Effector CD4-positive, alpha-beta T cell (primary cell): ENCODE results near the gene EVPL.

Experiments
- DNase-seq: peaks from one replicate; pipeline ENCODE4 v3.0.0-alpha.2; 2020

Gene EVPL

DNA sequence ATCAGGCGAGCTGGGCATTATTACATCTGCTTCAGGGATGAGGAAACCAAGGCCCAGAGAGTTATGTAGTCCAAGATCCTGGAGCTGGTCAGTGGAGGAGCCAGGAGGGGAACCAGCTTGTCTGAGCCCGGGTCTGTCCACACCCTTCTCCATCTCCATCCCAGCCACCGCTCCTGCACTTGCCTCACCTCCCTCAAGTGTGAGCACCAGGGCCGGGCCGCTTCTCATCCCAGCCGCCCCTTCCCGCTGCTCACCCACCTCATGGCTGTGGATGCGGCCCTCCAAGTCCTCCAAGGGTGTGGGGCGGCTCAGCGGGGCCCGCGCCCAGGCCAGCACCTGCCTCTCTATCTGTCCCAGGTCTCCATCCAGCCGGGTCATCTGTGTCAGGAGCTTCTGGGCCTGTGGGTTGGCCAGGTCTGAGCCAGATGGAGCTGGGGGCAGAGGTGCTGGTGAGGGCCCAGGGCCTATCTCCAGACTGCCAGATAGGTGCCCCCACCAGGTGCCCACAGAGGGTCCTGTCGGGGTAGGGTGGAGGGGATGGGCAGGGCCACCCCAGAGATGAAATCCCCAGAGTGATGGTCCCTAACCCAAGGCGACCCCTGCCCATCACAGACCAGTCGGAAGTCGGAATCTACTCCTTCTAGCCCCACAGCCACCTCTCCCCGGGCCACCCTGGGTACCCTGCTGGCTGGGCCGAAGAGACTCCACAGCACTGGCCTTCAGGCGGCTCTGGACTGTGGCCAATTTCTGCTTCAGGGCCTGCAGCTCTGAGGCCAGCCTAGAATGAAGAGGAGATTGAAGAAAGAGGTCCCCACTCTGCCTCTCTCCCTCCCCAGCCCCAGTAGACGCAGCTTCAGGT lies 9.4 kb downstream of the EVPL start:
- no peak for DNase-seq

DNA sequence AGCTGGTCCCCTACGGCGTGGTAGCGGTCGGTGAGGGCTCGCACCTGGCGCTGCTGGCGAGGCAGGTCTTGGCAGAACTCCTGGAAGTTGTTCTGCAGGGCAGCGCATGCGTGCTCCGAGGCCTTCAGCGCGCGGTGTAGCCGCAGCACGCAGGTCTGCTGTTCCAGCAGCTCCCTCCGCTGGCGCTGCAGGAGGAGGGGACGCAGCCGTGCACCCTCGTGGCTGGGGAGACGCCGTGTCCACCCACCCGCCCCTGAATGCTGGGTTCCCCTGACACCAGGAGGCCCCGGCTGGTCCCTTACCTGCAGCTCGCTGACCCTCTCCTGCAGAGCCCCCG lies 12.2 kb downstream of the EVPL start:
- DNase-seq: no peak

DNA sequence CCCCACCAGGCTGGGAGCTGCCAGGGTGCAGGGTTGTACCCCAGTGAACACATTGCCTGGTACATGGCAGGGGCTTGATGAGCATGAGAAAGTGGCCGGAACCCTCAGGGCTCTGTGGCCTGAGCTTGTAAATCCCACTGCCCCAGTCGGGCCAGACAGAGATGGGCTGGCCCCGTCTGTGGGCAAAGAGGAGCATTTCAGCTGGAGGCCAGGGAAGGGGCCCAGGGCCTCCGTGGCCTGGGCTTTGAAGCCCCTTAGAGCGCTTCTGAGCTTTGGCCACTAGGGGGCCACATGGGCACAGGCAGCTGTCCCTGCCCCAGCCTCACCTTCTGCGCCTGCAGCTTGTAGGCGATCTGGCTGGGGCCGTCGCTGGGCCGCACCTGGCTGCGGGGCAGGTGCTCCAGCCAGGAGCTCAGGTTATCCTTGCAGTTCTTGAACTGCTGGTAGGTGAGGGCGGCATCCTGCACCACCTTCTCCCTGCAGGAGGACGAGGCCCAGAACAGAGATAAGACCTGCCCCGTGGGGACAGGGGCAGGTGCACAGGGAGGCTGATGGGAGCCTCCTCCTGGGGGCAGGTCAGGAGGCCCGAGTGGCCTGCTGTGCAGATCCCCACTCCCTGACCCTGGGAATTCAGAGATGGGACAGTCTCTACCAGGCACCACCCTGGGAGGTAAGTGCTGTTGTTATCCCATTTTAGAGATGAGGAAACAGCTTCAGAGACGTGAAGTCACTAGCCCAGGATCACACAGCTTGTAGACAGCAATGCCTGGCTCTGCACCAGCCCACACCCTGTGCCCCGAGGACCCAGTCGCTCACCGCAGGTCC lies 12.8 kb downstream of the EVPL start:
- DNase-seq: peak; percentile 73

DNA sequence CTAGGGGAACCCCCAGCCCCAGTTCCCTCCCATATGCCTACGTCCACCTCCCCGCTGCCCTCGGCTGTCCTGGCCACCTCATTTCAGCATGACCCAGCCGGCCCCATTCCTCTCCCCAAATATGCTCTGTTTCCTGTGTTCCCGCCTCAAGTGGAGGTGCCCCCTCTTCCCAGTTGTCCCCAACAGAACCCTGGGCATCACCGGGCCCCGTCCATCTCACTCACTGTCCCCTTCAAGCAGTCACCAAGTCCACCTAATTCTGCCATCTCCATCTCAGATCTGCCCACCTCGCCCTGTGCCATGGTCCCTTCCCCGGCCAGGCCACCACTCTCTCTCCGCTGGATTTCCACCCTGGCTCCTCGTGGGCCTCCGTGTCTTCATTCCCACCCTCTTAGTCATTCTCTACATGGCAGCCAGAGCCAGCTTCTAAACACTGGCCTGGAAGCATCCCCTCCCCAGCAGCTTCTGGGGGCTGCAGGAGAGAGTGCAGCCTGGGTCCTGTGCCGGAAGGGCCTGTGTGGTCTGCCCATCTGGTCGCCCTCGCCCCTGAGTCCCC lies 13.7 kb downstream of the EVPL start:
- no peak for DNase-seq

DNA sequence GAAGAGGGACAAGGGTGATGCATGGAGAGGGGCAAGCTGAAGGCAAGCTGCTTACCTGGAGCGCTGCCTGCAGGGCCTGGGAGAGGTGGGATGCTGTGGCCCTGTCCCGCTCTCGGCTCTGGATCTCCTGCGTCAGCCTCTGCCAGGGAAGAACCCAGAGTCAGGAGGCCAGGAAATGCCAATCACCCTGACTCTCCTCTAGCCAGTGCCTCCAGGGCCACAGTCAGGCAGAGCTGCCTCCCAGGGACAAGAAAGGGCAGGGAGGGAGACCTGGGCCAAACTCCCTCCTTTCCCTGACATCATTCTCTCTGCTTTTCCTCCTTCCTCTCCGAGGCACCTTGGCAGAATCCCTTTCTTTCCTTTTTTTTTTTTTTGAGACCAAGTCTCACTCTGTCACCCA lies 15.2 kb downstream of the EVPL start:
- no peak for DNase-seq

DNA sequence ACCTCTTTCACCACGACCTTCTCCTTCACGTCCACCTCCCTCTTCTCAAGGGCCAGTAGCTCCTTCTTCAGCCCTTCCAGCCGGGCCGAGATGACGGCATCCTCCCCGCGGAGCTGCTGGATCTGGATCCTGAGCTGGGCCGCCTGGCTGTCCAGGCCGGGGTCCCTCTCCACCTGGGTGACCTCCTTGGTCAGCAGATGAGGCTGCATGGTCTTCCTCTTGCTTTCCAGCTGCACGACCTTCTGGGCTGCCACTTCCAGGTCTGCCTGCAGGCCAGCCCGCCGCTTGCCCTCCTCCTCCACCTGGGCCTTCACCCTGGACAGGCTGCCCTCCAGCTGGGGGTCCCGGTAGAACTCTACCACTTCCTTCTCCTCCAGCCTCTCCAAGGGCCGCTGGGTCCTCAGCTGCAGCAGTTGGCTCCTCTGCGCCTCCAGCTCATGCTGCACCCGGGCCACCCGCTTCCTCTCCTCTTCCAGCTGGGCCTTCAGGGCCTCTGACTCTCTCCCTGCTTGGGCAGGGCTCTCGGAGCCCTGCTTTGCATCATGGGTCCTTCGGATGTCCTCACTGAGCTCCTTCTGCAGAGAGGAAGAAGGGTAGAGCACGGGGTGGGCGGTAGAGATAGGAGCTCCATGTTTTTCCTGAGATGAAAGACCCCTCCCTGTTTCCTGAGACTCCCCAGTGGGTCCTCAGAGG lies 17.0 kb downstream of the EVPL start:
- no peak for DNase-seq

DNA sequence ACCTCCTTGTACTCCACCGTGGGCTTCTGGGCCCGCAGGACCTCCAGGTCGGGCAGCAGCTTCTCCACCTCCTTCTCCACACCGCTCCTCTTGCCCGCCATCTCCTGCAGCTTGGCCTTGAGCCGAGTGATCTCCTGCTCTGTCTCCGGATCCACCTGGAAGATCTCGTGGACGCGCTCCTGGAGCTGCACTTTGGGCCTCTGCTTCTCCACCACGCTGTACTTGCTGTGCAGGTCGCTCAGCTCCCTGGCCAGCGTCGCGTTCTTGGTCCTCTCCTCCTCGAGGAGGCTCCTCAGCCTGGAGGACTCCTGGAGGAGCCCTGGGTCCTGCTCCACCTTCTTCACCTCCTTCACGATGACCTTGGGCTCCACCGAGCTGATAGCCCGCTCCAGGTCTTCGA lies 17.7 kb downstream of the EVPL start:
- DNase-seq: no peak

DNA sequence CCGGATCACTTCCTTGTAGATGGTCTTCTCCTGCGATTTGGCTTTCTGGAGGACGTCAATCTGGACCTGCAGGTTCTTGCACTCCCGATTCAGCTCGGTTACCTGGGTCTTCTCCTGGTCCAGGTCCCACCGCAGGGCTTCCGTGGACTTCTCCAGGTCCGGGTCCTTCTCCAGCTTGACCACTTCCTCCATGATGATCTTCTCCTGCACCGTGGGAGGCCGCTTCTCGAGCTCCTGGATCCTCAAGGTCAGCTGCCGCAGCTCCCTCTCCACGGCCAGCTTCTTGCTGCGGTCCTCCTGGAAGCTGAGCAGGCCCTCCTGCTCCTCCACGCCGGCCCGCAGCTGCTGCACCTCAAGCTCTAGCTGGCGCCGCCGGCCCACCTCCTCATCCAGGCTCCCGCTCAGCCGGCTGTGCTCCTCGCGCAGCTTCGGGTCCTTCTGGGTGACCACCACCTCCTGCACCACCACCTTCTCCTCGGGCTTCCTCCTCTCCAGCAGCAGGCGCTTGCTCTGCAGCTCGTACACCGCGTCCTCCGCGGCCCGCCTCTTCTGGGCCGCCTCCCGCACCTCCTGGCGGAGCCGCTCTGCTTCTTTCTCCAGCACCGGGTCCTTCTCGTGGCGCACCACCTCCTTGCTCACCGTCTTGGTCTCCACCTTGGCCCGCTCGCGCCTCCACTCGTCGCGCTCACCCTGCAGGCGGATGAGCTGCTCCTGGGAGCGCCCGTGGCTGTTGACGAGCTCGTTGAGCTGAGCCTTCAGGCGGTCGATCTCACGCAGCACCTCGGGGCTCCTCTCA lies 18.3 kb downstream of the EVPL start:
- DNase-seq: no peak

DNA sequence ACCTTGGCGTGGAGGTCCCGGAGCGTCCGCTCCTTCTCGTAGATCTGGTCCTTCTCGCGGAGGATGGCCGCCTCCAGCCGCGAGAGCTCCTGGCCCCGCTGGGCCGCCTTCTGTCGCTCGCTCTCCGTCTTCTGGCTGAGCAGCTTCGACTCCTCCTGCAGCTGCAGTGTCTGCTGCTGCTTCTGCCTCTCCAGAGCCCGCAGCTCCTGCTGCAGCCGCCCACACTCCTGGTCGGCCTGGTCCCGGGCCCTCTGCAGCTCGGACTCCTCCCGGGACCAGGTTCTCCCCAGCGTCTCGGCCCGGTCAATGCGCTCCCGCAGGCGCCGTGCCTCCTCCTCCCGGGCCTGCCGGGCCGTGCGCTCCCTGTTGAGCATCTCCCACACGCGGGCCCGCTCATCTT lies 18.9 kb downstream of the EVPL start:
- DNase-seq: no peak

DNA sequence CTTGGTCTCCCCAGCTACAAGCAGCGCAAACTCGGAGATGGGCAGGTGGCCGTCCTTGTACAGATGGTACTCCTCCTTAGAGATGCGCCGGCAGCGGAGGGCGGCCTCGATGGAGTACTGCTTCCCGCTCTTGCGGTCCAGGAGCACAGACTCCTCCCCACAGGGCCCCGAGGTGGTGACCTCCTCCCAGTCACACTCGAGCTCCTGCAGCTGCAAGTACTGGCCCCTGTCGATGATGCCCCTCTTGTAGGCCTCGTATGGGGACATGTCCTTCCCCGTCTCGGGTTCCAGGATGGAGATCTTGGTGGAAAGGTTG lies 19.3 kb downstream of the EVPL start:
- DNase-seq: no peak

DNA sequence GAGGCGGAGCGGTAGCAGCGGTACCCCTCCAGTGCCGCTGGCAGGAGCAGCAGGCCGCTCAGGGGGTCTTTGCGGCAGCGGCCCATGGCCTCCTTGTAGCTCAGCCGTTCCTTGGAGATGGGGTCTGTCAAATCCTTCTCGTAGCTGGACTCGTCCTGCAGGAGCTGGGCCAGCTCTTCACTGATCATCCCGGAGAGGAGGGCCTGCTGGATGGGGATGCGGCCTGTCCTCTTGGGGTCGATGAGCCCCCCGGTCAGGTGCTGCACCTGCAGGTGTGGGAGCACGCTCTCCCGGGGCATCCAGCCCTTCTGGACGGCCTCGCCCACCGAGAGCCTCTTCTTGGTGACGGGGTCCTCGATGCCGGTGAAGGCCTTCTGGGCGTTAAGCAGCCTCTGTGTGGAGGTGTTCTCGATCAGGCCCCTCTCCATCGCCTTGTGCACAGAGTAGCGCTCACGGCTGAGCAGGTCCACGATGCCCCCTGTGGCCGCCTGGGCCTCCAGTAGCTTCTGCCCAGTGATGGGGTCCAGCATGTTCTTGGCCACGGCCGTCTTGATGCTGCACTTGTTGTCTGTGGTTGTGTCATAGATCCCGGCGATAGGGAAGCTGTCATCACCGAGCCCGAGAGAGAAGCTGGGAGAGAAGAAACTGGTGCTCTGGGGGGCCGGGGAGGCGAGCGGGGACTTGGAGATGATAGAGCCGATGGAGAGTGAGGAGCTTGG lies 19.8 kb downstream of the EVPL start:
- DNase-seq: no peak

DNA sequence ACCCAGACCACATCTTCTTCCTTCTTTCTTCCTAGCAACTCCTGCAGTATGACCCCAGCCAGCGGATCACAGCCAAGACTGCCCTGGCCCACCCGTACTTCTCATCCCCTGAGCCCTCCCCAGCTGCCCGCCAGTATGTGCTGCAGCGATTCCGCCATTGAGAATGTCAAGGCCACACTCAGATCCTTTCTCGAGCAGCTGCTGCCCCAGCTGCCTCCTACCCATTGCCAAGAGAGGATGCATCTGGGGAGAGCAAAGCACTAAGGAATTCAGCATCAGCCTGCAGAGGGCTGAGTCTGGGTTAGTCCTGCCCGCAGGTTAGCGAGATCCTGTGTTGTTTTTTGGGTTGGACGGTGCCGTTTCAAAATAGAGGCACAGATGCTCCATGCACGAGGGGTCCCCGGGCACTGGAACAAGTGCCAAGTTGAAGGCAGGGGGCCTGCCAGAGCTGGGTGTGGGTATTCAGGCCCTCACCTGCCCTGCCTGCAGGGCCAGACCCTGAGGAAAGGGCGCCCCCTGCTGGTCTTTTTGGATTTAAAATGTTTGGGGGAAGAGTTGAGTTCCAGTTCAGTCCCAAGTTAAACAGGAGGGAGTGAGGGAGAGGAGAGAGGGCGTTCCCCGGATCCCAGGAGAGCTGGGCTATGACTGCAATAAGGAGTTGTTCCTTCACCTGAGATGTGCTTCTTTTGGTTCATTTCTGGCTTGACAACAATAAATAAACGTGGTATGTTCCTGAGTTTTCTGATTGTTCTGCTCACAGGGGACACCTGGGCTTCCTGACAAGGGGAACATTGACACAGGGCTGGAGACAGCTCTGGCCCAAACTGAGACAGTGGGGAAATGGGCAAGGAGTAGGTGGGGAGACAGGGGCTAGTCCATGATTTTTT lies 21.6 kb downstream of the EVPL start:
- peak; percentile 81 for DNase-seq

DNA sequence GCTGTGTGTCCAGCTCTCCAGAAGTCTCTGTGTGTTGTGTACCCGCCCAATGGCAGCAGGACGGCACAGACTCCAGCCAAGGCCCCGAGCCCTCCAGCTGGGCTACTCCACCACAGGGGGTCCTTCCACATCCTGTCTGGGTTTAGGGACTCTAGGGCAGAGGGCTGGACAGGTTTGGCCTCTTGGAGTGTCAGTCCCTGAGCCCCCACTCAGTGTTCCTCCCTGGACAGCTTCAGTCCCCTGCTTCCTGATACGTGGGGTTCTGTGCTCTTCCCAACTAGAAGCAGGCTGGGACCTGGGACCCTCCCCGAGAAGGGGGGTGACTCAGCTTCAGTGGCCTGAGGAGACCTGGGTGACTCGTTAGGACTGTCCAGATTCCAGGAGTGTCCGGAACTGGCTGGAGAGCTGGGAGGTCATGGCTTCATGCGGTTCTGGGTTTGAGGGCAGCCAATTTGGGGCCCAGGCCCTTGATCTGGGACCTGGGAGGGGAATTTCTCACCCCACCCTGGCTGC lies 22.3 kb downstream of the EVPL start:
- DNase-seq: no peak

DNA sequence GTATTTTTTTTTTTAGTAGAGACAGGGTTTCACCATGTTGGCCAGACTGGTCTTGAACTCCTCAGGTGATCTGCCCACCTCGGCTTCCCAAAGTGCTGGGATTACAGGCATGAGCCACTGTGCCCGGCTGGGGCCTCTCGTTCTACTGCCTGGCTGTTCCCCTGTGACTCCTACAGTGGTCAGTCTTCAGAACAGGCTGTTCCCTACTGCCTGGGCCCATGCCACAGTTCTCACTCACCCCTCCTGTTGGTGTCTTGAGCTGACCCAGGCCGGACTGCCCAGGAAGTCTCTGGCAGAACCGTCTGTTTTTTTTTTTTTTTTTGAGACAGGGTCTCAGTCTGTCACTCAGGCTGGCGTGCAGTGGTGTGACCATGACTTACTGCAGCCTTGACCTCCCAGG lies 23.2 kb downstream of the EVPL start:
- DNase-seq: no peak

DNA sequence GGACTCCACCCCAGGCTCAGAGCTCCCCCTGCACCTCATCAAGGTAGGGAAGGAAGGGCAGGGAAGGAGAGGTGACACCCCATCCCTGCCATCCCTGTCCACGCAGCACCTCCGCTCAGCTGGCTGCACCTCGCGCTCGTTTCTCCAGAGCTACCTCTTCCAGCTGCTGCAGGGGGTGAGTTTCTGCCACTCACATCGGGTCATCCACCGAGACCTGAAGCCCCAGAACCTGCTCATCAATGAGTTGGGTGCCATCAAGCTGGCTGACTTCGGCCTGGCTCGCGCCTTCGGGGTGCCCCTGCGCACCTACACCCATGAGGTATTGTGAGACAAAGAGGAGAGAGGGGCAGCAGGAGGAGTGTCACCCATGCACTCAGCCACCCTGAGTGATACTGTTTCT lies 25.0 kb downstream of the EVPL start:
- no peak for DNase-seq

DNA sequence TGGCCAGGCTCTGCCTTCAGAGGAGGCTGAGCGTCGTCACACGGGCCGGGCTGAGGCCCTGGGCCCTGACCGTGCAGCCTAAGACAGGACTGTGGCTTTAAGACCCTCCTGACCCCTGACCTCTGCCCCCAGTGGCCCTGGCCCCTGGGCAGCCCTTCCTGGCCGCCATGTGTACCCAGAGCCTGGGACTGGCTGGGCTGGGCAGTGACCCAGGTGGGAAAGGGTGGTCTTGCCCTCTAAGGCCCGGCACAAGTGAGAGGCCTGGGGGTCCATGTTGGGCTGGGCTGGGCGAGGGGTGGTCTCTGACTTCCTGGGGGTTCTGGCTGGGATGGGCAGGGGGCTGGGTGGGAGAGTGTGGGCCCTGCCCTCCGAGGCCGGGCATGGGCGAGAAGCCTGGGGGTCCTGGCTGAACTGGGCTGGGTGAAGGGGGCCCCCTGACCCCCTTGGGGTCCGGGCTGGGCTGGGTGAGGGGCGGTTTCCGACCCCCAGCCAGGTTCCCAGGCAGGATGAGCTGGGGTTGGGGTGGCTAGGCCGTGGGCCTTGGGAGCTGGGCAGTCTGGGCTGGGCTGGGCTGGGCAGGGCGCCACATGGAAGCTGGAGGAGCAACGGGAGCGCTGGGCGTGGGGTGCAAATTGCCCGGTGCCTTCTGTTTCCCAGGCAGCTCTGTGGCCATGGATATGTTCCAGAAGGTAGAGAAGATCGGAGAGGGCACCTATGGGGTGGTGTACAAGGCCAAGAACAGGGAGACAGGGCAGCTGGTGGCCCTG lies 26.2 kb downstream of the EVPL start, which contains the start of gene CDK3:
Gene CDK3 (plus strand): TSS at position 101 of the 767 bp plus-strand sequence. CDS start 571 bp downstream, at position 672.
- no peak for DNase-seq

DNA sequence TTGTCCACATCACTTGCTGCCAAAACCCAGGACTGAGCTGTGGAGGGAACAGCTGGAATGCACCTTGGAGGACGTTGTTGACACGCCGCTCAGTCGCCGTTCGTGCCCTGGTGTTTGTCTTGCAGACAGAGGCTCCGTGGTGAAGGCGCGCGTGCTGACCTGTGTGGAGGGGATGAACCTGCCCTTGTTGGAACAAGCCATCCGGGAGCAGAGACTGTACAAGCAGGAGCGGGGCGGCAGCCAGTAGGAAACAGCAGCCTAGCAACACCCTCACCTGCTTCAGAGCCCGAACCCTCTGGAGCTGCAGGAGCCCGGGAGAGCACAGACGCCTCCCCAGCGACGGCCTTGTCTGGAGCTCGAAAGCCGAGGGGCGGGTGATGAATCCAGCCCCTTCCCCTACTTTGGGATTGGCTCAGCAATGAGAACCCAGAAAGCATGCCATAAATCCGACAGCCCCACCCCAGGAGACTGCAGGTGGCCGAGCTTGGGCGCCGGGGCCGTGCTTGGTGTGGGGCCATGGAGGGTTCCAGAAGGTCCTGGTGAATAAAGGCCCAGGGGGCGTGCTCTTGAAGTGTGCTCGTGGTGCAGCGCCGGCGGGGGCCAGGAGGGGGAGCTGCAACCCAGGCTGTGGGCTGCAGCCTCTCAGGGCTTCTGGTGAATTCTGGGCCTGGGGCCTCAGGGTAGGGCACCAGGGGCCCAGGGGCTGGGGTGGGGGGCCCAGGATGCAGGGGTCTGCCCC lies 26.9 kb downstream of the EVPL start:
- DNase-seq: peak; percentile 54

DNA sequence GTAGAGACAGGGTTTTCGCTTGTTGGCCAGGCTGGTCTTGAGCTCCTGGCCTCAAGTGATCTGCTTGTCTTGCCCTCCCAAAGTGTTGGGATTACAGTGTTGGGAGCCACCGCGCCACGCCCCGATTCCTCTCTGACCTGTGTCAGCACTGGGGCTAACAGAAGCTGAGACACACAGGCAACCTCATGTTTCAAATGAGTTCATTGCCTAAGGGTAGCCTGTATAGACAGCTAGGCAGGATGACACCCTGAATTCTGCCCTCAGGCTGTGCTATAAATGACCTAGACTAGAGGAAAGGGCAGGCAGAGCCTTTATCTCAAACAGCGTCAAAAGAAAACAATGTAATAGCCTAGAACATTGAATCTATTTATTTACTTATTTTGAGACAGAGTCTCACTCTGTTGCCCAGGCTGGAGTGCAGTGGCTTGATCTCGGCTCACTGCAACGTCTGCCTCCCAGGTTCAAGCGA lies 28.7 kb downstream of the EVPL start:
- no peak for DNase-seq
